NCI-H2227 (cell line): ENCODE results near the gene ANKUB1.

Experiments used
- DNase-seq: peaks from one replicate; lab custom pipeline; 2025; ENCODE audit not compliant: unreplicated experiment; lab: John Stamatoyannopoulos, UW

The ANKUB1 gene

GRCh38 chr3:149810846-149811245 lies 18.5 kb upstream of the ANKUB1 start:
- no peak for DNase-seq

DNA sequence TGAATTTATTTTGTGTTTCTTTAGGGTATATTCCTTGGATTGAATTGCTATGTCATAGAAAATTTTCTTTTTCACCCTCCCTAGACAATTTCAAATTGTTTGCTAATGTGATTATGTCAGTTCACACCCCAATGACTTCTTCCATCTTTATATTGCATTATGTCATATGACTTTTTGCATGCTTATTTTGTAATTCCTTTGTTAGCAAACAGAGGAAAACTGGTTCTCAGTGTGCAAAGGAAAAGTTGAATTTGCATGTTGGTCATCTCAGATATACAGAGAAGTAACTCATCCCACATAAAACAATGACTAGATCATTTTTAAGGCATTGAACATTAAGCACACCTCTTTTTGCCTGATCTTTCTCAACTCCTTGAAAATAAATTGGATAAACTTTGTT lies 17.3 kb upstream of the ANKUB1 start:
- DNase-seq: no peak

GRCh38 chr3:149808209-149808829 lies 16.0 kb upstream of the ANKUB1 start:
- peak; percentile 60 for DNase-seq

DNA sequence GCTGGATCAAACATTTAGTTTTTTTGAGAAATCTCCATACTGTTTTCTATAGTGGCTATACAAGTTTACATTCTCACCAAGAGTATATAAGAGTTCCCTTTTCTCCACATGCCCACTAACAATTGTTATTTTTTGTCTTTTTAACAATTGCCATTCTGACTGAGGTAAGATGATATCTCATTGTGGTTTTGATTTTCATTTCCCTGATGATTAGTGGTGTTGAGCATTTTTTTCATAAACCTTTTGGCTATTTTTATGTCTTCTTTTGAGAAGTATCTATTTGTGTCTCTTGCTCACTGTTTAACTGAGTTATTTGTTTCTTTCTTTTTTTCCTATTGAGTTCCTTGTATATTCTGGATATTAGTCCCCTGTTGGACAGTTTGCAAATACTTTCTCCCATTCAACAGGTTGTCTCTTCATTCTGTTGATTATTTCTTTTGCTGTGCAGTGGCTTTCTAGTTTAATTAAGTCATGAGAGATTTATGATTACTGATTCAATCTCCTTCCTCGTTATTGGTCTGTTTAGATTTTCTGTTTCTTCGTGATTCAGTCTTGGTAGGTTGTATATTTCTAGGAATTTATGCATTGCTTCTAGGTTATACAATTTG lies 13.9 kb upstream of the ANKUB1 start:
- no peak for DNase-seq

DNA sequence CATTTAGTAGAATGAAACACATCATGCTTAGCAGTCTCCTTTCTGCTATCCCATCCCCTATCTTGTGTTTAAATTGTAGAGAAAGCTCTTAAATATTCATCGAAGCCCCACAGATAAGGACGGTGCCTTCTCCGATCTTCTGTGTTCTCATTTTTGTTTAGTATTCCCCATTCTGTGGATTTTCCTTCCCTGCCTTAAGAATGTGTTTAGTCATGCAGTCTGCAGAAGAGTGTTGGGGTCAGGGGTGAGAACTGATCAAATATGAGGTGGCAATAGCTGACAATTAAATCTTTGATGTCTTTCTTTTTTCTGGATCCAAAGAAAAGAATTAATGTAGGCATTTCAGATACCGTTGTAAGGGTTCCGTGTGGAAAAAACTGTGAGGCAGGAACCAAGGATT lies 9.3 kb upstream of the ANKUB1 start:
- DNase-seq: no peak

DNA sequence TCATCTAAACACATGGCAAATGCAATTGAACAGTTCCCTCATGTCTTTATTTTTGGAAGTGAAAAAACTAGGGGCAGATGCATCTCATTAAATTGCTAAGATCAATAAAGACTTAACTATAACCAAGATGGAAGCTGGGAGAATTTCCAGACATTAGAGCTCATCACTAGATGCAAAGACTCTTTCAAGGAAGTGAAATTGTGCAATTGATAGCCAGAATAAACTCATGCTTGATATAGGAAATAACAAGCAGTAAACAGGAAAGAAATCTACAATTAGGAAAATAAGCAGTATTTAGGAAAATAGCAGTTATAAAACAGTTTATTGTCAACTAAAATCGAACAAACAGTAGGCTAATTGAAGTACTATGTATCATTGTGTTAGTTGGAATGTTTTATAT lies 8.8 kb upstream of the ANKUB1 start:
- DNase-seq: no peak

DNA sequence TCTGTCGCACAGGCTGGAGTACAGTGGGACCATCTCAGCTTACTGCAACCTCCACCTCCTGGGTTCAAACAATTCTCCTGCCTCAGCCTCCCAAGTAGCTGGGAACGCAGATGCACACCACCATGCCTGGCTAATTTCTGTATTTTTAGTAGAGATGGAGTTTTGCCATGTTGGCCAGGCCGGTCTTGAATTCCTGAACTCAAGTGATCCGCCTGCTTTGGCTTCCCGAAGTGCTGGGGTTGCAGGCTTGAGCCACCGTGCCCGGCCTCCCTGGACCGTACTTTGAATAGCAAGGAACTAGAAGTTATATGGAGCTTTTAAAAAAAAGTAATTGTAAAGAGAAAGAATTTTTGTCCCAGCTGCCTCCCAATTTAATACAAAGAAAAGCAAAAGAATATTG lies 8.3 kb upstream of the ANKUB1 start:
- no peak for DNase-seq

GRCh38 chr3:149796026-149796425 lies 3.7 kb upstream of the ANKUB1 start:
- DNase-seq: no peak

- DNase-seq: no peak
These were observed 1.7 kb downstream of the ANKUB1 start for GRCh38 chr3:149790698-149791097.

DNA sequence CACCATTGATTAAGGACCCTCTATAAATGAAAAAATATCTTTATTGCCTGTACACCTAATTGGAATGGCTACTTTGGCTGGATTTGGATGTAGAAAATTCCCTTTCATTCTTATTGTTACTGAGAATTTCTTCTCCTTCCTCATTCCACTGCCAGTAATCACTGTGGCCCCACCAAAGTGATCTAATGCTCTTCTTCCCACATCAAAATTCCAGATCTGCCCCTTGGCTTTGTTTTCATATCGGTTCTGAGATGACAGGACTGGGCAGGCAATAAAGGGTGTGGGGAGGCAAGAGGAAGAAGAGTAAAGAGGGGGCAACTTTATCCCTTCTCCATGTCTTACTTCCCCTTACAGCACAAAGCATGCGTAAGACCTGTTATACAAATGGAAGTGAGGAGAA lies 2.1 kb downstream of the ANKUB1 start:
- DNase-seq: no peak

DNA sequence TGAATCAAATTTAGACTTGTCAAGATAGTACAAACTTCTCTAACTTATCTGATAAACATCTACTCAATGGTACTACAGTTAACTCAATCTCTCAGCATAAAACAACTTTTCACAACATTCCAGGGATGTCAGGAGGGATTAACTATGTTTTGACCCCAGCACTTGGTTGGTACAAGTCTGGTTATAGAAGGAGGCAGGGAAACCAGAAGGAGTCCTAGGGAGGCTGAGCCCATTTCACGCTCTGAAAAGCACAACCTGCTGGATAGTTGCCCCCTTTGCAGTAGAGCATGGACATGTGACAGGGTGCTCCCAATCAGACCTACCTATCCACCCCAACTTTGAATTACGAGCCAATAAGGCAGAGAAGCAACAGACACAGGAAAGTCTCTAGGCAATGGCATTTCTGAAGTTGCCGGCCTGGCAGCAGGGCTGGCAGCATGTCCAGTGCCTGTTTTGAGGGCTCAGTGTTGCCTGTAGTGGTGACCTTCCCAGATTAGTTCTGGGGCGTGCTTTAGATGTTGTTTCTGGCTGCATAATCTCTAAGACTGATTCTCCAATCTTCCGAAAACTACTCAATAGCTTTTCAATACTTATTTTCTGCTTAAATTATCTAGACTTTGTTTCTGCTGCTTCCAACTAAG lies 8.2 kb downstream of the ANKUB1 start:
- no peak for DNase-seq

DNA sequence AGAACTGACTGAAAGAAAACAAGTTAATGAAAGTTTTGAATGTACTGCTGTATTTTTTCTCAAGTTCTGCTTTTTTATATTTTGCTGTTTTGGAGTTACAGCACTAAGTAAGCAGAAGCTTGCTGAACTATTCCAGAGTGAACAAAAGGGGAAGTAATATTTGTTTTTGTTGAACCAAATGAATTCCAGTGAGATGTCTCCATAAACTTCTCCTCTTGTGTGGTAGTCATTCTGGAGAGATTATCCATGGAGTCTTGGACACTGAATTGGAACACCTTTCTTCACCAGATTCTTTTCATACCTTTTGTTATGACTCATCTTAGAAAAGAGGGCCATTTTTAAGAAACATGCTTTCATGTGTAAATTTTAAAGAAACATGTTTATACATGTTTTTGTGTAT lies 8.8 kb downstream of the ANKUB1 start:
- DNase-seq: no peak

DNA sequence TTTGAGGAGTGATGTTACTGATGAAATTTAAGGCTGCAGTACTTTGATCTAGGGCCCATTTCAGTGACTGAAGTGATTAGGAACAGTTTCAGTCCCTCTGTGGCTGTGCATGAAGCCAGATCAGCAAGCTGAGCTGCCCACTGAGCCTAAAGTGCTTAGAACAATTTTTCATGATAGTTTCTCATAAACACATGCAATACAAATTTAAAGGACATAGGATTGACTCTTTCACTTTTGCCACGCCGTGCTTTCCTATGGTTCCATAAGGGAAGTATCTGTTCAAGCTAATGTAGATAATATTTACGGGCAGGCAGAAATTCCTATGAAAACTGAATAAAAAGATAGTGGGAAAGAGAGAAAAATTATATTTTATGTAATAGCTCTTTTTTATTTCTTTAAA lies 10.6 kb downstream of the ANKUB1 start:
- DNase-seq: no peak

GRCh38 chr3:149781211-149781610 lies 11.1 kb downstream of the ANKUB1 start:
- no peak for DNase-seq

GRCh38 chr3:149777414-149778214 lies 14.7 kb downstream of the ANKUB1 start:
- no peak for DNase-seq

DNA sequence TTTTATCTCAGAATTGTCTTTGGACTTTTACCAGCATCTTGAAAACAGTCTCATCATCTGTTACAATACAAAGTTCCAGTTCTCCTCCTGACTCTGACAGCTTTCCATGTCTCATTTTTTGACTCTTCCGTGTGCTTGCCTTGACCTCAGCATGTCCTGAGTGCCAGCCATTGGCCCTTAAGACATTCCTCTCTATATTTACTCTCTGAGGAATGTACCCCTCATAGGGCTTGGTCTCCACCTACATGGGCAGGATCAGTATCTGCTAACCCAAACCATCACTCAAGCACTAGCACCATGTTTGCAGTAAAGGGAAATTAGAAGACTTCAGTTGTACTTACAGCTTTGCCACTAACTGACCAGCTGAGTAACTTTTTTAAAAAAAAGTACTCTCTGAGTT lies 16.2 kb downstream of the ANKUB1 start:
- no peak for DNase-seq

GRCh38 chr3:149772861-149773260 lies 19.5 kb downstream of the ANKUB1 start:
- no peak for DNase-seq

- DNase-seq: peak; percentile 48
These were observed 20.6 kb downstream of the ANKUB1 start for GRCh38 chr3:149771652-149772271.

DNA sequence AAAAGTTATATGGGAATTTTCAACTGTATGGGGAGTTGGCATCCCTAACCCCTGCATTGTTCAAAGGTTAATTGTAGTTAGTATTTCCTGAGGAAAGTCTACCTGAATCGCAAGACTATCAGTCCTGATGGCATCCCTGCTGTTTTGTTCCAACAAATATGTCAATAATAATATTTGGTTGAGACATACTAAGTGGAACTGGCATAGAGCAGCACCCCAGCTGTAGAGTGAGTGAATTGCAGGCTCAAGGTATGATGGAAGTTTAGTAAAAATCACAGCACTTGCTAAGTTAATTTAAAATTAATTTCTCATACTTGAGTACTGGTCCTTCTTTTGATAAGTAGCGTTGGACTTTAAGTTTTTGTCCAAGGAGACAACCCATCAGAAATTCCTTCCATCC lies 22.1 kb downstream of the ANKUB1 start:
- DNase-seq: no peak

GRCh38 chr3:149768704-149769103 lies 23.6 kb downstream of the ANKUB1 start:
- no peak for DNase-seq

DNA sequence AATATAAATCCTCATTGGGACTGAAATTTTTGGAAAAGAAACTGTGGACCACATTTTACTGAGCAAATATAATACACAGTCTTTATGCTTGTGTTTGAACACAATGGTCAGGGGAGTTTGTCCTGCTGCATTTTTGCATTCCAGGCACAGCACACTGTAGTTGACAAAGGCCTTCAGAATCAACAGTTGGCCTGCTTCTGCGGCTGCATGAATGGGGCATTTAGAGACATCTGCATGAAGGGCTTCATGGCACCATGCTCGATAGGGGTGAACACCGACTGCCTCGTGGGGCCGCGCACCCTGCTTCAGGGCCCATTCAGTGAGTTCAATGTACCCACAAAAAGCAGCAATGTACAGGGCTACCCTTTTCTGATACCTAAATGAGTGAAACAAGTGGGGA lies 24.6 kb downstream of the ANKUB1 start:
- no peak for DNase-seq
